ENCODE measurements around the gene ETS1. TPM values are rescaled to one million over a fixed set of nuclear protein-coding genes. Genes with fewer than 3 reads are reported as not detected.

Gene ETS1
- total and polyA plus RNA-seq, 2 experiments from 2014 or later = 25.6 to 52.6 TPM

GRCh38 chr11:128513915-128514681, 73.3 kb downstream of the ETS1 start (continued):
- TF ChIP-seq ZNF462 (CRISPR knock-in tag; IDR thresholded peaks at IDR 0.05) = no peak
- no peak for TF ChIP-seq EZH2 (IDR thresholded peaks at IDR 0.05; ENCODE audit: low read depth, unreplicated experiment)

GRCh38 chr11:128512474-128512996, 74.8 kb downstream of the ETS1 start:
- H3K27me3 ChIP-seq (ENCODE audit: insufficient read depth) = no peaks in the 10 kb centered on the region
- TF ChIP-seq EZH2phosphoT487 (IDR thresholded peaks at IDR 0.05; ENCODE audit: unreplicated experiment) (no peak), EZH2 (IDR thresholded peaks at IDR 0.05; ENCODE audit: low read depth, unreplicated experiment) (no peak), POLR2AphosphoS5 (IDR thresholded peaks at IDR 0.05; ENCODE audit: low read depth) (no peak), STAT1 (IDR thresholded peaks at IDR 0.05; ENCODE audit: unreplicated experiment) (no peak), REST (IDR thresholded peaks at IDR 0.05; ENCODE audit: unreplicated experiment) (no peak), JUNB (IDR thresholded peaks at IDR 0.05; ENCODE audit: unreplicated experiment) (no peak), CREB1 (CRISPR knock-in tag; IDR thresholded peaks at IDR 0.05; ENCODE audit: low read depth) (no peak), CTCF (conservative IDR thresholded peaks at IDR 0.05; ENCODE audit: low read depth in 2 of 2) (no peak)

More at GRCh38 chr11:128512474-128512996, 74.8 kb downstream of the ETS1 start:
- Mint-ChIP-seq H3K4me1 (peaks cover 24% of the 10 kb centered on the region), H3K27ac (no peak overlapping the region), H3K27me3 (ENCODE audit: insufficient read depth, low read depth, poor library complexity) (no peaks in the 10 kb centered on the region), H3K4me3 (no peak overlapping the region), H3K36me3 (ENCODE audit: low read depth) (no peaks in the 10 kb centered on the region), H3K9me3 (no peaks in the 10 kb centered on the region)
- H3K4me3 ChIP-seq = no peak overlapping the region
- H3K9me2 ChIP-seq (ENCODE audit: insufficient read depth) = no peaks in the 10 kb centered on the region
- H3K79me2 ChIP-seq (replicated peaks; ENCODE audit: insufficient read depth) = peaks cover 85% of the 10 kb centered on the region
- DNase-seq (ENCODE audit: low spot score) (no peak), ATAC-seq (no peak)
- no peak overlapping the region for H3K27ac ChIP-seq (ENCODE audit: low read depth)
- no peak overlapping the region for H3K4me2 ChIP-seq
- no peaks in the 10 kb centered on the region for H3K36me3 ChIP-seq (ENCODE audit: insufficient read depth)
- no peak overlapping the region for H2AFZ ChIP-seq
- H3F3A ChIP-seq (replicated peaks; ENCODE audit: low read depth) = no peaks in the 10 kb centered on the region
- peaks cover 34% of the 10 kb centered on the region for H3K4me1 ChIP-seq (ENCODE audit: insufficient read depth)
- peaks cover 4% of the 10 kb centered on the region for H4K20me1 ChIP-seq (replicated peaks; ENCODE audit: insufficient read depth)
